Colonic mucosa (tissue), 4 donors: ENCODE results near the gene GDPD3. TPM values are rescaled to one million over a fixed set of nuclear protein-coding genes. Genes with fewer than 3 reads are reported as not detected.

Source experiments
- DNase-seq: peaks from one replicate; pipeline ENCODE4 v3.0.0-alpha.2; 2020
- H3K27ac ChIP-seq: fragments of 200-600 bp; one replicate; pipeline ENCODE4 v1.8.0; 2021
- H3K27me3 ChIP-seq: fragments of 200-600 bp; one replicate; pipeline ENCODE4 v1.8.0; 2021
- H3K36me3 ChIP-seq: fragments of 200-600 bp; one replicate; pipeline ENCODE4 v1.8.0; 2021
- H3K4me1 ChIP-seq: fragments of 200-600 bp; one replicate; pipeline ENCODE4 v1.8.0; 2021; ENCODE audit warnings: mild to moderate bottlenecking
- H3K4me3 ChIP-seq: fragments of 200-600 bp; one replicate; pipeline ENCODE4 v1.8.0; 2021
- H3K9ac ChIP-seq, 2 donors: one replicate each; pipeline ENCODE4 v1.7.0; 2013; ENCODE audit warnings: control low read depth in 2 of 2, low read depth in 2 of 2, low read length in 2 of 2
- H3K9me3 ChIP-seq: fragments of 200-600 bp; one replicate; pipeline ENCODE4 v1.8.0; 2021
- CTCF ChIP-seq: fragments of 200-600 bp; IDR thresholded peaks from one replicate; pipeline ENCODE4 v1.8.0; 2022; ENCODE audit warnings: antibody characterized with exemption, mild to moderate bottlenecking
- intact Hi-C: fragments of 100-400 bp; cut with DNase I; formaldehyde crosslinking; loops from one replicate; pipeline ENCODE4 v1.14.1; 2022
- total RNA-seq, 2 donors: library from RNA; stranded (reverse); fragmentation: NEBNext Ultra II Directional in 1 of 2; extraction: Animal tissue kit (Norgen Biotek cat#: 25700) in 1 of 2; gene quantifications; one replicate each; pipeline ENCODE4 v1.2.1, GENCODE V29; 2021
- donor health status: healthy.
- donor health status: DM: no; HTN: no; CAD: no.
- donor health status: DM: no; HTN: no; CAD: no.

GDPD3 gene
- total RNA-seq, 2 donors from 2014 or later, result 40.4 to 95.2 TPM

GRCh38 chr16:30084816-30085159 lies 28.5 kb downstream of the GDPD3 start:
- Histone ChIP-seq H3K27ac (no peak overlapping the region), H3K4me1 (no peaks in the 10 kb centered on the region), H3K36me3 (peaks cover 14% of the 10 kb centered on the region), H3K9ac (no peak overlapping the region), H3K4me3 (no peak overlapping the region), H3K27me3 (no peaks in the 10 kb centered on the region), H3K9me3 (no peaks in the 10 kb centered on the region)
- intact Hi-C loops, result no loop called here
- TF ChIP-seq CTCF, result no peak
- DNase-seq, result no peak

GRCh38 chr16:30084096-30084815 lies 29.1 kb downstream of the GDPD3 start:
- H3K9me3 ChIP-seq, result no peaks in the 10 kb centered on the region
- intact Hi-C loops, result no loop called here
- no peaks in the 10 kb centered on the region for H3K4me1 ChIP-seq
- no peak for DNase-seq
- H3K4me3 ChIP-seq, result no peak overlapping the region
- H3K36me3 ChIP-seq, result peaks cover 14% of the 10 kb centered on the region
- no peaks in the 10 kb centered on the region for H3K27me3 ChIP-seq
- no peak for TF ChIP-seq CTCF
- no peak overlapping the region for H3K9ac ChIP-seq
- H3K27ac ChIP-seq, result no peak overlapping the region

- H3K27me3 ChIP-seq, result no peaks in the 10 kb centered on the region
- no peak overlapping the region for H3K4me3 ChIP-seq
- no peak for TF ChIP-seq CTCF
- H3K27ac ChIP-seq, result no peak overlapping the region
- no peaks in the 10 kb centered on the region for H3K4me1 ChIP-seq
- DNase-seq, result no peak
- peaks cover 15% of the 10 kb centered on the region for H3K36me3 ChIP-seq
- no peak overlapping the region for H3K9ac ChIP-seq
- intact Hi-C loops, result no loop called here
- H3K9me3 ChIP-seq, result no peaks in the 10 kb centered on the region
These were observed 29.9 kb downstream of the GDPD3 start for GRCh38 chr16:30083216-30084055.

- Histone ChIP-seq H3K9ac (no peak overlapping the region), H3K36me3 (peaks cover 20% of the 10 kb centered on the region), H3K4me1 (peaks cover 5% of the 10 kb centered on the region), H3K27ac (no peak overlapping the region), H3K27me3 (no peaks in the 10 kb centered on the region), H3K9me3 (no peaks in the 10 kb centered on the region), H3K4me3 (no peak overlapping the region)
- no peak for TF ChIP-seq CTCF
- DNase-seq, result no peak
- intact Hi-C loops, result no loop called here
These were observed 30.7 kb downstream of the GDPD3 start for GRCh38 chr16:30082545-30083090.

- no peak overlapping the region for H3K27ac ChIP-seq
- intact Hi-C loops, result no loop called here
- TF ChIP-seq CTCF, result no peak
- peaks cover 9% of the 10 kb centered on the region for H3K36me3 ChIP-seq
- DNase-seq, result no peak
- no peak overlapping the region for H3K9ac ChIP-seq
- no peaks in the 10 kb centered on the region for H3K27me3 ChIP-seq
- H3K9me3 ChIP-seq, result no peaks in the 10 kb centered on the region
- peaks cover 21% of the 10 kb centered on the region for H3K4me1 ChIP-seq
- no peak overlapping the region for H3K4me3 ChIP-seq
These were observed 33.9 kb downstream of the GDPD3 start for GRCh38 chr16:30079480-30079879.
